NCI-H1436 (cell line): Measurements from ENCODE around the gene LRRC27.
A peak's percentile ranks its signal among the peaks of the same experiment; 100 is the strongest.
"Not testable (repeated sequence)": the region's sequence is repeated elsewhere in the genome, so short reads cannot be mapped to it uniquely, and the experiment has no call there.

Source experiments
- DNase-seq: peaks from one replicate; lab custom pipeline; 2025; lab: John Stamatoyannopoulos, UW

The LRRC27 gene

DNA sequence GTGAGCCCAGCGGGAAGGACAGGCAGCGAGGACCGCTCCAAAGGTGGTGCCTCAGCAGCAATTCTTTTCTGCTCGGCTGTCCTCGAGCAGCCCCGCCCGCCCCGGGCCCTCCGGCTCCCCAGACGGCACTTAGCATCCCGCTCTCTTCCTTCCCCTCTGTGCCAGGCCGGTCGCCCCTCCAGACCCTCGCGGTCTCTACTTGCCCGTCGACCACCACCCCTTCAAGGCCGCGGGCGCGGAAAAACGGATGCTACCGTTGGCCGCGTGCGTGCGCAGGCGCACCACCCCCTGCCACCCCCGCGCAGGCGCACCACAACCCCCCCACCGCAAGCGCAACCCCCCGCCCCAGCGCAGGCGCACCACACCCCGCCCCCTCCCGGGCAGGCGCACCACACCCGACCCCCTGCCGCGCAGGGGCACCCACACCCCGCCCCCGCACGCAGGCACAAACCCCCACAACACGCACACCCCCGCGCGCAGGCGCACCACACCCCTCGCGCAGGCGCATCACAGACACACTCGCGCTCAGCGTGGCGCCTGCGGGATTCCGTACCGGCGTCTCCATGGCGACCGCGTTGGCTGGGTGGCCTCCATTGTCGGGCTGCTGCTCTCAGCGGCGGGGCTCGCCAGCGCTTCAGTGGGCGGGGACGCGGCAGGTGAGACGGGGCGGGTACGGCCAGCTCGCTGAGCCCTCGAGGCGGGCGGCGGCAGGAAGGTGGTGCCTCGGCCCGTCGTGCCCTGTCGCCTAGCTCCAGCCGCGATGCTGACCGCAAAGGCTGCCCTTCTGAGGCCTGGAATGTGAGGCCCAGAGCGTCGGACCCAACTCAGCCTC, at the start of gene LRRC27:
Gene LRRC27 (plus strand): TSS at position 593 of the 832 bp plus-strand sequence. CDS start 1,332 bp downstream, outside the sequence.
- DNase-seq: peak; percentile 99

DNA sequence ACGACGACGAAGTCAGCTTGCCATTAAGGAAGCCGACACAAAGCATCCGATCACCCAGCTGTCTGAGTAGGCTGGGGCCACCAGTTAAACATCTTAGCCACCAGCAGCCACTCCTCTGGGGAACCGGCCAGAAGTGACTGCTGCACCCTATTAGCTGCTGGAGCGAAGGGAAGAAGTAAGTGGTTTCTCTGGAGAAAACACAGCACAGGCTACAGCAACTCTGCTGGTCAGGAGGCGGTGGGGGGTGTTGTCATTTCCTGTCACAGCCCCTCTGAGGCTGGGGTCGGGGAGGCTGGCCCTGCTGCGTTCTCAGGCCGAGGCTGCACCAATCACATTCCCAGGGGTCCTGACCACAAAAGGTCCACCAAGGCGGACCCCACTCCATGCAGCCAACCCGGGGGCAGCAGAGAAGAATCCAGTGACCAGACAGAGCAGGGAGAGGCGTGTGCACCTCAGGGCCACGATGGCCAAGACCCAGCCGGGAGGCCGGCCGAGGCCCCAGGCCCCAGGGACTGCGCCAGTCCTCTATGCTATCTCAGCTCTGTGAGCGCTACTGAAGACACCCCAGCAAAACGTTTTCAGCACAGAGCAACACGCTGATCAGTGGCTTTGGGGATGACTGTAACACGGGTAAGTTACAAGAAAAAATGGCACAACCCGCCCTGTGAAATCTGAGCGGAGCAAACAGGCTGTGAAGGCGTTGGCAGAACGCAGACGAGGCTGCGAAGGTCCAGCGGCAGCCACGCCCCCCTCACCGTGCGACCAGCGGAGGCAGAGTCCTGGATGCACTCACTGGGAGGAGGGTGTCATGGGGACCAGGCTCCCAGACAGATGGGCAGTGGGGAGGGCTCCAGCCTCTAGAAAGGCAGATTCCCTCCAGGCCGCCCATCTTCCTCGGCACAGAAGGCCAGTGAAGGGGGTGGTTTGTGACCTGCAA, 49.1 kb upstream of the LRRC27 start:
- DNase-seq: no peak

DNA sequence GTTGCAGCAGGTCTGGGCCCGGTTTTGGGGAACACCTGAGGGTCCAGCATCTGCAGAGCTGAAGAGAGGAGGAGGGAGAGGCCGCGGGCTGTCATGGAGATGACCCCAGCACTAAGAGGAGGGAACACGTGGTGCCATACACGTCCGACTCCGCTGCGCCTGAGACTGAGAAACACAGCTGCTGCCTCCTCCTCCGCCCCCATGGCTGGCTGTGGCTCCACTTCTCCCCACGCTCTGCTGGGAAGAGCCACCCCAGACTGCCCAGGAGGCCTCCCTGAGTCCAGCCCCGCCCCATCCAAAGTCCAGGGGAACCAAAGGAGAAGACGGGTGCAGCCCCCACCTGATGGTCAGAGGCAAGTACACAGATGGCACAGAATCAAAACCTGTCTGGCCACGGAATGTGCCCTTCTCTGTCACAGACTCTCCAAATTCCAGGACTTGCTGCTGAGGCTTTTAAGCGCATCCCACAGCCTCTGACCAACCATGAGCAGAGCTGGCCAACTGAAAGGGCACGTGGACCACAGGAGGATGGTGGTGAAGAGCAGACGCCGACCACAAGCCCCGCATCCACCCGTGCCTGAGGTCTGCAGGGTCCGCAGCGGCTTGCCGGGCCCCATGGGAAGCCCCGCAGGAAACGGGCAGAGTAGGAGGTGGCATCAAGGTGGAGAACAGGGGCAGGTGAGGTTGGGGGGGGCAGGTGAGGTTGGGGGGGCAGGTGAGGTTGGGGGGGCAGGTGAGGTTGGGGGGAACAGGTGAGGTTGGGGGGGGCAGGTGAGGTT, 48.2 kb upstream of the LRRC27 start:
- DNase-seq: no peak

DNA sequence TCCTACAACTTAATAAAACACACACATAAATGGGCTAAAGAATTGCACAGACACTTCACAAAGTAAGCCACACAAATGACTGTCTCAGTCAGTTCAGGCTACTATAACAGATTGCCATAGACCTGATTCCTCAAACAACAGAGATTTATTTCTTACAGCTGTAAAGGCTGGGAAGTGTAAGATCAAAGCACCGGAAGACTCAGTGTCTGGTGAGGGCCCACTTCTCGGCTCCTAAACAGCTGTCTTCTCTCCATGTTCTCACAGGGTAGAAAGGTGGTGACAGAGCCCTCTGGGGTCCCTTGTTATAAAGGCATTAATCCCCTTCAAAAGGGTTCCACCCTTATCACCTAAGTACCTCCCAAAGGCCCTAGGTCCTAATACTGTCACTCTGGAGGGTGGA, 42.6 kb upstream of the LRRC27 start:
- DNase-seq: no peak

DNA sequence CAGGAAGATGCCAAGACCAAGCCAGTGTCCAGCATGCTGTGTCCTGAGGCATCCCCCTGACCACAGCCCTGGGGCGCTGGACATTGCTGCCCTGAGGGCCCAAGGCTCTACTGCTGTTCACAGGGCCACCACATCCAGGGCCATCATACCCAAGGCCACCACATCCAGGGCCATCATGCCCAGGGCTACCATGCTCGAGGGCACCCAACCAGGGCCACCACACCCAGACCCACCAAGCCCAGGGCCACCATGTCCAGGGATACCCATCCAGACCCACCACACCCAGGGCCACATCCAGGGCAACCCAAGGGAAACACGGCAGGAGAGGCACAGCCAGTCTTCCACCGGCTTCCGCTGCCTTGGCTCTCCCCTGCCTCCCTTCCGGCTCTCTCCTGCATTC, 41.4 kb upstream of the LRRC27 start:
- no peak for DNase-seq

DNA sequence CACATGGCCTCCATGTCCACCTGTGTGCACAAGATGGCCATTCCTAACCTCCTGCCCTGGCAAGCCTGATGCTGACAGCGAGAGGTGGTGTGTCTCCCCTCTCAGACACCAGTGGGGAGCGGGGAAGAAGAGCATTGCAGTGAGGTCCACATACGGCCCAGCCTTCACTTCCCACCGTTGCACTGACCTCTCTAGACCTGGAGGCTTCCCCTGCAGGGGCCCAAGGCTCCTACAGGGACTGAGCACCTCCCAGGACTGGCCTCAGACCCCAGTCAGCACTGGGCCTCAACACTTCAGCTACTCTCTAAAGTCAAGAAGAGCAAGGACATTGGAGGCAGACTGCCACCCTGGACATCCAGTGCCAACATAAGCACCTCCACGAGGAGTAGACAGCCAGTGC, 40.2 kb upstream of the LRRC27 start:
- no peak for DNase-seq

DNA sequence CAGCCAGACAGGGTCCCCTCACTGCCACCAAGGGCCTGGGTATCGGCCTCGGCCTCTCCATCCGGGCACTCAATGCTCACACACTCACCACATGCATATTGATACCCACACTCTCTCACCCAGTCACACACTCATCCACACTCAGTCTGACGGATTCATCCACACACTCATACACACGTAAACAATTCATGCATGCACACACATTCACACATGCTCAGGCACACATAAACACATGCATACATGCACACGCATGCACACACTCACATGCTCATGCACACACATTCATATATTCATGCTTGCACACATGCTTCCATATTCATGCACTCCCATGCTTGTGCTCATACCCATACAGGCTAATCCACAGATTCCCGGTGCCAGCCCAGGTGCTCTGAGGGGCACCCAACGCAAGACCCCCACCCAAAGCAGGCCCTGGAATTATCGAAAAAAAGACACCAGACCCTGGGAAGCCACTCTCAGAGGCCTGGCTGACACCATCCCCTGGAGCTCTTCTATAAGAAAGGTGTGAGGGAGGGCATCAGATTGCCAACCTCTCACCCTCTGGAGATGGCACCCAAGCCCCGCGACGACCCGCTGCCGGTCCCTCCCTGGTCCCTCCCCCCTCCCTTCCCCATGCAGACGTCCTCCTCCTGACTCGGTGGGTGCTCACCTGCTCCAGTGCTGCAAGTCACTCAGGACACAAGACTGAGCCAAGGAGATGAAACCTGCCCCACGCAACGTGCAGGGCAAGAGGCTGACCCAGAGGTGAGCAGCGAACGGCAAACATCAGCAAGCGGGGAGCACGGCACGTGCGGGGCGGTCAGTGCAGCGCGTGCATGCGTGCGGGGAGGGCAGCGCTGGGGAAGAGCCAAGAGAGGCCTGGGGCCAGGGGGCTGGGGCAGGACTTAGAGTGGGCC, 39.4 kb upstream of the LRRC27 start:
- DNase-seq: no peak

DNA sequence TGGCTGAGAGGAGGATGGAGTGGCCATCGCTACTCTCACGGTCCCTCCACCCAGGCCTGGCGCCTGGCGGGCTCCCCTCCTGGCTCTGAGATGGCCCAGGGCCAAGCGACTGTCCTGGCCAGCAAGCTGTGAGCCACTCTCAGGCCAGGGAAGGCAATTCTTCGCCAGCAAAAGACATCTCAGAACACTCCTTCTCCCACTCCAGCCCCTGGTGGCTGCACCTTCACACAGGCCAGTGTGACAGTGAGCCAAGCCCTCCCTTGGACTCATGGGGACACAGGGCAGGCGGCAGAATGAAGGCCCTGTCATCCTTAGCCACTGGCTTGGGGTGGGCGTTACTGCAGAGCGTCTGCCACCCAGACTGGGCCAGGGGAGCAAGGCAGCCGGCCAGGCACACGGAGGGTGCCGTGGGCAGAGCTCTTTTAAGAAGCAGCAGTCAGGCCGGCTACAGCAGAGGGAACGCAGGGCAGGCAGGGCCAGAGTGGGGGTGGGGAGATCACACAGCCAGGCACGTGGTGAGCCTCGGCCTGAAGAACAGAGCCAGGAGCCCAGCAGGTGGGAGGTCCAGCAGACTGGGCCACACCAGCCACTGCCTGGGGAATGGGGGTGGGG, 38.7 kb upstream of the LRRC27 start:
- no peak for DNase-seq

DNA sequence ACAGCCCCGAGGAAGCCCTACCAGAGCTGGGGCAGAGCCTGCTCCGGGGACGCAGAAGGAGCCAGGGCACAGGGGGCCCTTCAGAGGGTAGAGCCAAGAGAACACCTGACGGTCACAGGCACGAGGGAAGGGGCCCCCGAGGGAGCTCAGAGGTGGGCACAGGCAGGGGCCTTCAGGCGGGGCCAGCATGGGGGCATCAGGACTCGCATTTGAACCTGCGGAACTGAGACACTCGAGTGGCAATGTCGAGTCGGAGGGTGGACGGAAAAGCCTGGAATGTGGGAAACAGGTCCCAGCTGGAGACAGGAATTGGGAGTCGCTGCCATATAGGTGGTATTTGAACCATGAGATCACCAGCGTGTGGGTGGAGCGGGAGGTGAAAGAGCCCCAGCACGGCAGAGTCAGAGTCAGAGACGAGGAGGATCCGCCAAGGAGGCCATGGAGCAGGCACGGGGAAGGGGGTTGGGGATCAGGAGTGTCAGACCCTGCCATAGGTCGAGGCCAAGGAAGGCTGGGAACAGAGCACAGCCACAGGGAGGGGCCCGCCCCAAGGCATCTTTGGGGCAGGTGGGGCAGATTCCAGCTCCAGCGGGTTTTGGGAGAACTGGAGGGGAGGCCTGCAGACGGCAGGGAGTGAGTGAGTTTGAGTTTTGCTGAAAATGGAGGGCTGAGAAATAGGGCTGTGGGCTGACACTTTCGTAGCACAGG, 38.0 kb upstream of the LRRC27 start:
- no peak for DNase-seq

DNA sequence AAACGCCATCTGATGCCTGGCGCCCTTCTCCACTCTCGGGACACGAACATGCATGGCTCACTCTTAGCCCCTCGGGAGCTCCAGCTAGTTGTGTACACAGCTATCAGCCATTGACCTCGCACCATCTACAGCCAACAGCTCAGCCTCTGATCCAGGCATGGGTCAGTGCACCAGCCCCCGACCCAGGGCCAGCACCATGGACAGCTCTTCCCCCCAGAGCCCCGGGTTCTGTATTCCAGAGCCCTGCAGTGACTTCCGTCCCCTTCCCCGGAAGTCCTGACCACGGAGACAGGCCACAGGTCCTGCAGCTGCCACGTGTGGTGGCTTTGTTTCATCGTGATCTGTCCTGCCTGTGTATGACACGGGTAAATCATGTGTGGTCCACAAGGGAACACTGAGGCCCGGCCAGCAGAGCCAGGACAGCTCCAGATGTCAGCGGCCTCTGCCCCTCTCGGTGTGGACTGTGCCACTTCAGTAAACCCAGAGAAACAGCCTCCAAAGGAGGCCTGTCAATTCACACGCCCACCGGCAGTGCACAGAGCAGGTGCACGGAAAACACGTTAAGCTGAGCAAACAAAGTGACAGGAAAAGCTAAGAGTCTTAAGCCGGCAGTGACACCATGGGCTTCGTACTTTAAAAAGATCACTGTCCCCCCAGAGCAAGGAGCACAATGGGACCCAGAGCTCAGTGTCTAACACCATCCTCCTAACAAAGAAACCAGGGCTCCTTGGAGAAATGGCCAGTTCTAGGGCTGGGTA, 37.3 kb upstream of the LRRC27 start:
- DNase-seq: peak; percentile 86

DNA sequence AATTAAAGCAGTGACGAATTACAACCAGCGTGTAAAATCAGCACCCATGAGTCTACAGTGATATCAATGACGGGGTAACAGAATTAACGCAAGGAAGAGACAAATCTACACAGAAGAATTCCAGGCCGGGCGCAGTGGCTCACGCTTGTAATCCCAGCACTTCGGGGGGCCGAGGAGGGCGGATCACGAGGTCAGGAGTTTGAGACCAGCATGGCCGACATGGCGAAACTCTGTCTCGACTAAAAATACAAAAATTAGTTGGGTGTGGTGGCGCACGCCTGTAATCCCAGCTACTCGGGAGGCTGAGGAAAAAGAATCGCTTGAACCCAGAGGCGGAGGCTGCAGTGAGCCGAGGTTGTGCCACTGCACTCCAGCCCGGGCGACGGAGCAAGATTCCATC, 36.5 kb upstream of the LRRC27 start:
- not testable (repeated sequence) for DNase-seq

DNA sequence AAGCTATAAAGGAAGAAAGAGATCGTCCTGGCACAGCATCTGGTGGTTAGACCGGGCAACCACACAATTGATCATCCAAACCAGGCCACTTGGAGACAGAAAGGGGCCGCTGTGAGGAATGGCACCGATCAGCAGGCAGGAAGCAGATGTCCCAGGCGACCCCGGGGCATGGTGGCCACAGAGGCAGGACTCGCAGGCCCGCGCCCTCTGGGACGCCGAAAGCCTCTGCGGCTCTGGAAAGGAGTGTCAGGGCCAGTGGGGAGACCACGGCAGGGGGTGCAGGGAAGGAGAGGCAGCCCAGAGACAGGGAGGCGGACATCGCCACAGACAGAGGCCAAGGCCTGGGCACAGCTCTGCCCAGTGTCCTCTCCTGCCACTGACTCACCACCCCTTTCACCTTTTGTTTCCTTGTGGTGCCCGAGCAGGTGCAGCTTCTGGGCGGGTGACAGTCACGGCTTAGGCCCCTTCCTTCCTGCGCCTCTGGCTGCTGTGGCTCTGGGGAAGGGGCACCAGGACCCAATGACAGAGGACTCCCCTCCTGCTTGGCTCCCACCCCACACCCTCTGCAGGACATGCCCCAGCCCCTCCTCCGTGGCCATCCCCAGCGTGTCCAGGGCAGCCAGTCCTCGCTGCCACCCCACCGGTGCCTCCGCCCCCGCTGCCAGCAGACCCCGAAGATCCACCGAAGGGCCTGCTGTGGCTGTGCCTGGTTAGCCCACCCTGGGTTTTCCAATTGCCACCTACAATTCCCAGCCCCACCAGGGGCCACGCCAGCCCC, 35.1 kb upstream of the LRRC27 start:
- DNase-seq: no peak

DNA sequence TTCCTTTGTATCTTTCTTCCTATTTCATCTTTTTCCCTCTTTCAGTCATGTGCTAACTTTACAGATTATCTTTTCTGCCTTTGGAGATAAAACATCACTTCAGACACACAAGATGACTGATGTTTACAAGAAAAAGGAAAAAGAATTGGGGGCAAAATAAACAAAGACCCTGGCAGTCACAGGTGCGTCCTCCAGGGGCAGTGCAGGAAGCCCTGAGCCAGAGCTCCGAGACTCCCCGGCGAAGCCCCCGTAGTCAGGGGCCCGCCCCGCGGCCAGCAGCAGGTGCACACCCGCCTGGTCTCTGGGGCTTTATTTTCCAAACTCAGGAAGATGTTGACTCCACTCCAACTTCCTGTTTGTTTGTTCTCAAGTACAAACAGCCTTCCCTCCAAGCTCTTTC, 34.5 kb upstream of the LRRC27 start:
- peak; percentile 95 for DNase-seq

DNA sequence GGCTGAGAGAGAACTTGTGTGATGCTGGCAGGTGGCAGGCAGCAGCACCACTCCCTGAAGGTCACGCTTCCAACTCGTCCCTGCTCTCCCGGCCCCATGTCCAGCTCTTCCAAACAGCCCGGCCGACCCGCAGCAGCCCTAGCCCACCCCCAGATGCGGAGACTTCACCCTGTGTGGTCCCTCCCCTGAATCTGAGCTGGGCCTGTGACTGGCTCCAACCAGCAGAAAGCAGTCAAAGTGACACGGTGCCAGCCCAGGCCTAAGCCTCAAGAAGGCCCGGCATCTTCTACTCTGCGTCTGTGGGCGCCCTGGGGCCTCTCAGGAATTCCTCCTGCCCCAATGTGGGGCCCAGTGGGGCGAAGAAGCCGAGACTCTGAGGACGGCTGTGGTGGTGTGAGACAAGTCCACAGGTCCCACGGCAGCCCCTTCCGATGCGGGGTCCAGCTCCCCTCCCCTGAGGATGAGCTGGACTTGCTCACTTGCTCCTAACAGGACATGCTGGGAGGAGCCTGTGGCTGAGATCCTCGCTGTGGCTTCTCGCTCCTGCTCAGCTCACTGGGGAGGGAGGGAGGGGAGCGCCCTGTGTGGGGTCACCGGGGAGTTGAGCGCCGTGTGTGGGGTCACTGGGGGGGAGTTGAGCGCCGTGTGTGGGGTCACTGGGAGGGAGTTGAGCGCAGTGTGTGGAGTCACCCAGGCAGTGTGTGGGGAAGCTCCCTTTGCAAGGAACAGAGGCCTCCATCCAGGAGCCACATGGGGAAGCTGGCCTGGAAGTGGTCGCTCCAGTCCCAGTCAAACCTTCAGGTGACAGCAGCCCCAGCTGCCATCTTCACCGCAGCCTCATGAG, 33.7 kb upstream of the LRRC27 start:
- DNase-seq: peak; percentile 63

DNA sequence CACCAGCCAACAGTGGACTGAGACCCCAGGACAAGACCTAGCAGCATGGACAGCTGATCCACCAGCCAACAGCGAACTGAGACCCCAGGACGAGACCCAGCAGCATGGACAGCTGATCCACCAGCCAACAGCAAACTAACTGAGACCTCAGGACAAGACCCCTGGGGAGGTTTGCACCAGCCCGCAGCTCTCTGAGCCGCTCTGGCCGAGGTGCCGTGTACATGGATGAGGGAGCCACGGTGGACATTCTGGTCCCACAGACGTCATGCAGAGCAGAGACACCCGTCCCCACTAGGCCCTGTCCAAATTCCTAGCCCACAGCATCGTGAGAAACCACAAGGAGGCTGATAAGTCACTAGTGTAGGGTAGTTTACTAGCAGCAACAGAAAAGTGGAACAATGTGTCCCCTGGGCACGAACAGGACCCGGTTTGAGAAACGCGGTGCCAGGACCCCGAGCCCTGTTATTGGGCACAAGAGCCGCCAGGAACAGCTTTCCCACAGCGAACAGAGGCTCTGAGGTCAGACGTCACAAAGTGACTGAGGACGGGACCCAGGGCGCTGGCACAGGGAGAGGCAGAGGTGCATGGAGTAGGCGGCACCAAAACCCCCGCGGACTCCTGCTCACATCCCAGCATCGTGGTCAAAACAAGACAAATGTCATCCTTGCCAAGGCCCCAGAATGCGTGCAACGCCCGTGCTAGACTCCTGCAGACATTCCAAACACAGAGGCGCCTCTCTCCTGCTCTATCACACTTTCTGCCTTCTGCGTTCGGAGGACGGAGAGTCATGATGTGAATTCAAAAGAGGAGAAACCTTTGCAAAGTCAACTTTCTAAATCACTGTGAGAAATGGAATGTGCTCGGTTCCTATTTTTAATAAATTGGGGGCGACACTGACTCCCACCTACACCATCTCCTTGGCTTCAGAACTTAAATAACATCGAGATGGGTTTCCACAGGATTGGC, 32.3 kb upstream of the LRRC27 start:
- no peak for DNase-seq

DNA sequence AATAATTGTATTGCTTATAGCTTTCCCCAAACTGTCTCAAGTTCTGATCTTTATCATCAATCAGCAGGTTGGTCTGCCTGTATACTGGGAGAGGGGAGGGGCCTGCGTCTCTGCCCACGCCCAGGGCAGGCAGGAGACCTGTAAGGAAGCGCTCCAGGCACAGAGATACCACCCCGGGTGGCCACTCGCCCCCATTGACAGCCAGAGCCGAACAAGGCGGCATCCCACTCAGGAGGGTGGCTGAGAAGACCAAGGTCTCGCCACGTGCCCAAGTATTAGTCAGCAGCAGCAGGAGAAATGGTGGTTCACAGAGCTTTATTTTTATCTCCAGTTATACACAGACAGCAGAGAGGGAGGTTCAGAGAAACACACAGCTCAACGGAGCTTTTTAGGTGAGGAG, 31.4 kb upstream of the LRRC27 start:
- no peak for DNase-seq
